Testis (tissue), 3 donors: ENCODE results near the gene TRIM71. TPM values are rescaled to one million over a fixed set of nuclear protein-coding genes. Genes with fewer than 3 reads are reported as not detected.
A peak's percentile ranks its signal among the peaks of the same experiment; 100 is the strongest.

Experiments
- DNase-seq: peaks from one replicate; pipeline ENCODE4 v3.0.0-alpha.2; 2019
- H3K27ac ChIP-seq, 2 donors: fragments of 200-600 bp; sonication (generic); one replicate each; pipeline ENCODE4 v1.5.1; 2019
- H3K27me3 ChIP-seq: fragments of 200-600 bp; sonication (generic); one replicate; pipeline ENCODE4 v1.5.1; 2019
- H3K36me3 ChIP-seq: fragments of 200-600 bp; sonication (generic); one replicate; pipeline ENCODE4 v1.5.1; 2017; ENCODE audit warnings: low read depth; ENCODE audit errors: missing control alignments
- H3K4me1 ChIP-seq: fragments of 200-600 bp; sonication (generic); one replicate; pipeline ENCODE4 v1.5.1; 2019
- H3K4me3 ChIP-seq, 2 donors: fragments of 200-600 bp; sonication (generic); one replicate each; pipeline ENCODE4 v1.5.1; 2017 to 2019
- H3K9me3 ChIP-seq: fragments of 200-600 bp; sonication (generic); one replicate; pipeline ENCODE4 v1.5.1; 2017
- POLR2A ChIP-seq: fragments of 450-650 bp; IDR thresholded peaks from one replicate; pipeline ENCODE4 v1.6.1; 2017; ENCODE audit warnings: antibody characterized with exemption, mild to moderate bottlenecking, moderate library complexity
- whole genome bisulfite sequencing, 2 donors: methylation state at CpG; one replicate each; pipeline ENCODE4 v1.1.5; 2018; 5-methylcytosine and 5-hydroxymethylcytosine counted together
- intact Hi-C: fragments of 100-400 bp; cut with DNase I; formaldehyde crosslinking; loops from one replicate; pipeline ENCODE4 v1.15.1; 2023; ENCODE audit warnings: low total_unique reads
- polyA plus RNA-seq: library from polyadenylated mRNA; stranded (reverse); fragments of 350-450 nt; fragmentation: Illumina TruSeq; extraction: RNeasy Lipid Tissue Mini Kit (QIAGEN cat#74804); gene quantifications from one replicate; pipeline ENCODE4 v1.2.3, GENCODE V29; 2014; ENCODE audit warnings: low read depth, low replicate concordance; ENCODE audit not compliant: insufficient read depth
- total RNA-seq, 2 donors: library from RNA; depleted of rRNA; stranded (reverse); fragments of >200 nt; gene quantifications; one replicate each; pipeline ENCODE4 v1.2.3, GENCODE V29; 2016
- TF ChIP-seq, protein P1 (sequence below), 3 experiments: fragments of 450-650 bp in 2 of 3; fragments of 200-600 bp in 1 of 3; sonication (generic) in 1 of 3; IDR thresholded peaks; one replicate each; pipeline ENCODE4 v1.5.1; 2016 to 2019; ENCODE audit warnings: antibody characterized with exemption in 3 of 3, mild to moderate bottlenecking in 2 of 3, moderate library complexity in 1 of 3

TRIM71 gene
- total and polyA plus RNA-seq, 3 donors from 2014 or later = 9.9 to 21.0 (median 20.6) TPM

DNA sequence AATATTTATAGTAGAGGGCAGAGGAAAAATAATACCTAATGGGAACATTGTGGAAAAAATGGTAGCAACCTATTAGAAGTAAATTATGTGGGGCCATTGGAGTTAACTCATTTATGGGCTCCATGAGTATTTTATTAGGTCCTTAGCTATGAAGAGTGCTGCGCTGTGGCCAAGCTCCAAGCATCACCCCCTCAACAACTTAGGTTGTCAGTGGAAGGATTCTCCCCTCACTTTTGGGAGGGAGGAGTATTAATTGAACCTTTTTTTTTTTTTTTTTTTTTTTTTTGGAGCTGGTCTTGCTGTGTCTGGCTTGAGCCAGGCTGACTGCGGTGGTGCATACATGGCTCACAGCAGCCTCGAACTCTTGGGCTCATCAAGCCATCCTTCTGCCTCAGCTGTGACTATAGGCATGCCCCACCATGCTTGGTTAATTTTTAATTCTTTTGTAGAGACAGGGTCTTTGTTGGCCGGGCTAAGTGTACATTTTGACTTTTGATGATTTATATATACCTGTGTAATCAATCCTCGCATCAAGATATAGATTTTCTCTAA, 45.2 kb downstream of the TRIM71 start:
- 89 to 94% methylated on average over 5 of the region's 5 CpGs for WGBS, 2 donors
- intact Hi-C loops = no loop called here
- DNase-seq = no peak
- Histone ChIP-seq H3K36me3 (no peaks in the 10 kb centered on the region), H3K4me1 (no peaks in the 10 kb centered on the region), H3K9me3 (no peaks in the 10 kb centered on the region), H3K4me3 (no peak overlapping the region), H3K27ac (no peak overlapping the region), H3K27me3 (no peaks in the 10 kb centered on the region)
- TF ChIP-seq, protein P1, sequence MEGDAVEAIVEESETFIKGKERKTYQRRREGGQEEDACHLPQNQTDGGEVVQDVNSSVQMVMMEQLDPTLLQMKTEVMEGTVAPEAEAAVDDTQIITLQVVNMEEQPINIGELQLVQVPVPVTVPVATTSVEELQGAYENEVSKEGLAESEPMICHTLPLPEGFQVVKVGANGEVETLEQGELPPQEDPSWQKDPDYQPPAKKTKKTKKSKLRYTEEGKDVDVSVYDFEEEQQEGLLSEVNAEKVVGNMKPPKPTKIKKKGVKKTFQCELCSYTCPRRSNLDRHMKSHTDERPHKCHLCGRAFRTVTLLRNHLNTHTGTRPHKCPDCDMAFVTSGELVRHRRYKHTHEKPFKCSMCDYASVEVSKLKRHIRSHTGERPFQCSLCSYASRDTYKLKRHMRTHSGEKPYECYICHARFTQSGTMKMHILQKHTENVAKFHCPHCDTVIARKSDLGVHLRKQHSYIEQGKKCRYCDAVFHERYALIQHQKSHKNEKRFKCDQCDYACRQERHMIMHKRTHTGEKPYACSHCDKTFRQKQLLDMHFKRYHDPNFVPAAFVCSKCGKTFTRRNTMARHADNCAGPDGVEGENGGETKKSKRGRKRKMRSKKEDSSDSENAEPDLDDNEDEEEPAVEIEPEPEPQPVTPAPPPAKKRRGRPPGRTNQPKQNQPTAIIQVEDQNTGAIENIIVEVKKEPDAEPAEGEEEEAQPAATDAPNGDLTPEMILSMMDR (IDR thresholded peaks at IDR 0.05) = no peak
- TF ChIP-seq POLR2A = no peak

DNA sequence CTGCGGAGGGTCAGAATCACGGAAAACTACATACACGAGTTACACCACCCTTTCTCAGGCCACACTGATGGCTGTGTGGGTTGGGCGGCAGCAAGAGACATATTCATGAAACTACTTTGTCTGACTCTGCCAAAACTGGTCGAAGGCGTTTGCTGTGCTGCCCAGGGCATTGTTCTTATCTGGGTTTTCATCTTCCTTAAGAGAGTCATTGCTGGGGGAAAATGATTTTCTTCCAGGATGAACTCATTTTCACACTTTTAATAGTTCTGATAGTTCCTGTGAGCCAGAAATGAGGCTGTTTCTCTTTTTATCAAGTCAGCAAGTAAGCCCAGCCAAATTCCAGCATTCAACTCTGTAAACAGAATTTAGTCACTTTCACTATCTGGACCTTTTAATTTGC, 47.6 kb downstream of the TRIM71 start:
- Histone ChIP-seq H3K4me1 (no peaks in the 10 kb centered on the region), H3K9me3 (no peaks in the 10 kb centered on the region), H3K4me3 (no peak overlapping the region), H3K27me3 (no peaks in the 10 kb centered on the region), H3K27ac (no peak overlapping the region), H3K36me3 (no peaks in the 10 kb centered on the region)
- WGBS, 2 donors = 49 to 55% methylated on average over 6 of the region's 6 CpGs
- intact Hi-C loops = no loop called here
- DNase-seq = peak; percentile 20
- TF ChIP-seq POLR2A = no peak
- TF ChIP-seq, protein P1 (IDR thresholded peaks at IDR 0.05) = no peak

DNA sequence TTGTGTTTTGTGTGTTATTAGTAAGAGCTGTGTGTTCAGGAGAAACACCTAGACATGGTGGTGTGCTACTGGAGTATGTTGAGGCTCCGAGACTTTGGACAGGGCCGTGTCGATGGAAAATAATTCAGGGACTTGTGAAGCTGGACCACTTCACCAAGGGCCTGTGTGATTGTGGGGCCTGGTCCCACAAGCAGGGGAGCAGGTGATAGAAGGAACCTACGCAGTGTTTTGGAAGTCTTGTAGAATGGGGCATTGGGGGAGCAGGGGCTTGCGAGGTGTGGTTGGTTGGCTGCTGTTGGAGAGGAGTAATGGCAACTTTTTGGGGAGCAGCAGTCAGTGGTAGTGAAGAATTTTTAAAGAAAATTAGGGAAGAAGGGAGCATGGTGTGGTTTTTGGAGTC, 48.7 kb downstream of the TRIM71 start:
- intact Hi-C loops = no loop called here
- WGBS, 2 donors = 94 to 98% methylated on average over 5 of the region's 5 CpGs
- TF ChIP-seq, protein P1 (IDR thresholded peaks at IDR 0.05) = no peak
- no peak for TF ChIP-seq POLR2A

DNA sequence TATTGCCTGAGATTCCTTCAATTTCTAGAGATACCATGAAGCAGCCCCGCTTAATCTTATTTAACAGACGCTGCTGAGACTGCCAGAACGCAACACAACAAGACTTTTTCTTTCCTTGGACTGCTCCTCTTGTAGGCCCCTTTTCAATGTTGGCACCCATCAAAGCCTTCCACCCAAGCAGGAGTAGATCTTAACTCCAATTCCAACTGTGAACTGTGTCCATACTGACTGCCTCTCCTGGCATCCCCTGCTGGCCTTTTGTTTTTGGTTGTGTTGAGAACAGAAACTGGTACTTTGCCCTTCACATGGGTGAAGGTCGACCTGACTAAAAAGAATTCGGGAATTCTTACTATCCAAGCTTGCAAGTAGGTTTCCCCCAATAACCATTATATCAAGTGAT, 50.2 kb downstream of the TRIM71 start:
- H3K36me3 ChIP-seq = no peaks in the 10 kb centered on the region
- peaks cover under 1% of the 10 kb centered on the region for H3K4me1 ChIP-seq
- TF ChIP-seq, protein P1 (IDR thresholded peaks at IDR 0.05) = no peak
- no peak for TF ChIP-seq POLR2A
- no peaks in the 10 kb centered on the region for H3K9me3 ChIP-seq
- 86% methylated on average over 5 of the region's 5 CpGs for WGBS, 2 donors
- no peak for DNase-seq
- no peak overlapping the region for H3K4me3 ChIP-seq
- intact Hi-C loops = no loop called here
- H3K27me3 ChIP-seq = no peaks in the 10 kb centered on the region
- no peak overlapping the region for H3K27ac ChIP-seq

More for the DNA sequence above, 48.7 kb downstream of the TRIM71 start:
- H3K27me3 ChIP-seq = no peaks in the 10 kb centered on the region
- DNase-seq = no peak
- no peaks in the 10 kb centered on the region for H3K36me3 ChIP-seq
- H3K9me3 ChIP-seq = no peaks in the 10 kb centered on the region
- H3K4me3 ChIP-seq = no peak overlapping the region
- no peak overlapping the region for H3K27ac ChIP-seq
- H3K4me1 ChIP-seq = no peaks in the 10 kb centered on the region
